ENCODE measurements around the gene HPS1.

- TF ChIP-seq CTCF (IDR thresholded peaks at IDR 0.05): no peak
- no peak for TF ChIP-seq POLR2A (IDR thresholded peaks at IDR 0.05)
- no peak for TF ChIP-seq POLR2AphosphoS5 (IDR thresholded peaks at IDR 0.05; ENCODE audit: insufficient read depth in 1 of 2, low read depth in 1 of 2)
Measured at GRCh38 chr10:98420786-98421185, 25.9 kb downstream of the HPS1 start.
